ENCODE measurements around the gene HCK. TPM values are rescaled to one million over a fixed set of nuclear protein-coding genes. Genes with fewer than 3 reads are reported as not detected.

The HCK gene
- polyA plus RNA-seq, 4 donors, result 10.1 to 34.0 (median 11.0) TPM

DNA sequence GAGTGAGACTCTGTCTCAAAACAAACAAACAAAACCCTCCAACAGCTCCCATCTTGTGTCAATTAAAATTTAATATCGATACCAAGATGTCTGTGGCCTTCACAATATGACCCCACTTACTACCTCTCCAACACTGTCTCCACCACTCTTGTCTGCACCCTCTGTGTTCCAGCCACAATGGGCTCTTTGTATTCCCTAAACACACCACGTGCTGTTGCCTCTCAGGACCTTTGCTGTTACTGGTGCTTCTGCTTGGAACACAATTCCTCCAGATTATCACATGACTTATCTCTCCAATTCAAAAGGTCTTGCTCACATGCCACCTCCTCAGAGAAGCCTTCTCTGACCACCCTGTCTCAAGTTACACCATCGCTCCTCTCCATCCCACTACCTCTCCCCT is 6.0 kb upstream of the HCK start:
- no peaks in the 10 kb centered on the region for H3K36me3 ChIP-seq (ENCODE audit: control insufficient read depth in 3 of 3, insufficient read depth in 2 of 3, low read depth in 1 of 3, low read length in 3 of 3)
- peaks cover 0 to 16% (median under 1%) of the 10 kb centered on the region in 3 donors for H3K27me3 ChIP-seq (ENCODE audit: control insufficient read depth in 3 of 3, insufficient read depth in 3 of 3, low read length in 3 of 3)
- no peak overlapping the region for H3K4me3 ChIP-seq (ENCODE audit: low read depth in 1 of 3, low read length in 3 of 3)
- no peak for DNase-seq
- no peaks in the 10 kb centered on the region for H3K4me1 ChIP-seq (ENCODE audit: control insufficient read depth in 3 of 3, insufficient read depth in 2 of 3, low read depth in 1 of 3, low read length in 2 of 3)
- FAIRE-seq, result no peak
- H3K27ac ChIP-seq (ENCODE audit: low read depth in 1 of 3, low read length in 2 of 3), result no peak overlapping the region
- H3K9me3 ChIP-seq (ENCODE audit: control insufficient read depth in 2 of 2, insufficient read depth in 1 of 2, low read depth in 1 of 2, low read length in 1 of 2), result no peaks in the 10 kb centered on the region
- 56 to 72% (median 67%) methylated on average over 3 of the region's 3 CpGs for WGBS, 3 donors

DNA sequence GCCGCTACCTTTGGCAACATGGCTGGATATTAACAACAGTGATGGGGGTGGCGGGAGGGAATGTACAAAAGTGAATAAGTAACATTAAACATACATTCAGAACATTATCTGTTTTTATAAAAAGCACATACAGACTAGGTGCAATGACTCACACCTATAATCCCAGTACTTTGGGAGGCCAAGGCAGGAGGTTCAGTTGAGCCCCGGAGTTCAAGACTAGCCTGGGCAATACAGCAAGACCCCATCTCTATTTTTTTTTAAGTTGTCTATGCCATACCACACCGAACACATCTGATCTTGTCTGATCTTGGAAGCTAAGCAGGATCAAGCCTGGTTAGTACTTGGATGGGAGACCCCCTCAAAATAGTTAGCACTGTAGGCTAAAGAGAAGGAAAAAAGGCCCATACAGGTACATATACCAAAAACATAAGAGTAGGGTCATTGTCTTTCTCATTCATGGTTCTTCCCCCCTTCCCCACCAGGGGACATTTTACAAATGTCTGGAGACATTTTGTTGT is 1.7 kb upstream of the HCK start:
- DNase-seq, result no peak
- H3K4me3 ChIP-seq (ENCODE audit: low read depth in 1 of 3, low read length in 3 of 3), result no peak overlapping the region
- H3K27ac ChIP-seq (ENCODE audit: low read depth in 1 of 3, low read length in 2 of 3), result no peak overlapping the region
- H3K36me3 ChIP-seq (ENCODE audit: control insufficient read depth in 3 of 3, insufficient read depth in 2 of 3, low read depth in 1 of 3, low read length in 3 of 3), result no peaks in the 10 kb centered on the region
- WGBS, 3 donors, result 87 to 95% (median 93%) methylated on average over 4 of the region's 4 CpGs
- H3K27me3 ChIP-seq (ENCODE audit: control insufficient read depth in 3 of 3, insufficient read depth in 3 of 3, low read length in 3 of 3), result peaks cover 0 to 43% (median 13%) of the 10 kb centered on the region in 3 donors
- FAIRE-seq, result no peak
- no peaks in the 10 kb centered on the region for H3K4me1 ChIP-seq (ENCODE audit: control insufficient read depth in 3 of 3, insufficient read depth in 2 of 3, low read depth in 1 of 3, low read length in 2 of 3)
- H3K9me3 ChIP-seq (ENCODE audit: control insufficient read depth in 2 of 2, insufficient read depth in 1 of 2, low read depth in 1 of 2, low read length in 1 of 2), result no peaks in the 10 kb centered on the region

DNA sequence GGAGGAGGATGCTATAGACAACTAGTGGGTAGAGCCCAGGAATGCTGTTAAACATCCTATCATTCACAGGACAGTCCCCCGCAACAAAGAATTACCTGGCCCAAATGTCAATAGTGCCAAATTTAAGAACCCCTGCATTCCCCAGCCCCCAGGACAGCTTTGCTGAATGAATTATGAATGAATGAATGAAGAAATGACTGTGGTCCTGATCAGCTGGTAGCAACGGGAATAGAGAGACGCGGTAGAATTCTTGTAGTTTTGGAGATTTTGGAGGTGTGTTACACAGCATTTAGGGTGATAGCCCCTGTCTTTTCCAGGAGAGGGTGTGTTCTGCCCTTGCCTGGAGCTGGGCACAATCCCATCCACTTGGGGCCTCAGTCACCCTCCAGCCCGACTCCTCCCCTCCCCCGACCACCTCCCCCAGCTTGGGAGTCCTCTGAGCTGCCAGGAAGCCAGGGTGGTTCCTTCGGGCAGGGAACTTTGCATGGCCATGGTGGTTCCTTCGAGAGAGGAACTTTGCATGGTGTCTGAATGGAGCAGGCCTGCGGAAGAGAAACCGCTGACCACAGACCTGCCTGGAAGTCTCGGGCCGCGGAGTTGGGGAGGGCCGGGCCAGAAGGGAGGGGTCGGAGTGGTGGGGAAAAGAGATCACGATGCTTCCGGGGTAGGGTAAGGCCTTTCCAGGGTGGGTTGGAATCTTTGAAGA is 1.0 kb upstream of the HCK start:
- no peaks in the 10 kb centered on the region for H3K4me1 ChIP-seq (ENCODE audit: control insufficient read depth in 3 of 3, insufficient read depth in 2 of 3, low read depth in 1 of 3, low read length in 2 of 3)
- 16 to 20% (median 19%) methylated on average over 17 of the region's 17 CpGs for WGBS, 3 donors
- no peak overlapping the region for H3K4me3 ChIP-seq (ENCODE audit: low read depth in 1 of 3, low read length in 3 of 3)
- no peaks in the 10 kb centered on the region for H3K9me3 ChIP-seq (ENCODE audit: control insufficient read depth in 2 of 2, insufficient read depth in 1 of 2, low read depth in 1 of 2, low read length in 1 of 2)
- H3K36me3 ChIP-seq (ENCODE audit: control insufficient read depth in 3 of 3, insufficient read depth in 2 of 3, low read depth in 1 of 3, low read length in 3 of 3), result no peaks in the 10 kb centered on the region
- no peak overlapping the region for H3K27ac ChIP-seq (ENCODE audit: low read depth in 1 of 3, low read length in 2 of 3)
- FAIRE-seq (no peak), DNase-seq (peak in 1 of 2 donors; percentile 15)
- peaks cover 0 to 43% (median 13%) of the 10 kb centered on the region in 3 donors for H3K27me3 ChIP-seq (ENCODE audit: control insufficient read depth in 3 of 3, insufficient read depth in 3 of 3, low read length in 3 of 3)

DNA sequence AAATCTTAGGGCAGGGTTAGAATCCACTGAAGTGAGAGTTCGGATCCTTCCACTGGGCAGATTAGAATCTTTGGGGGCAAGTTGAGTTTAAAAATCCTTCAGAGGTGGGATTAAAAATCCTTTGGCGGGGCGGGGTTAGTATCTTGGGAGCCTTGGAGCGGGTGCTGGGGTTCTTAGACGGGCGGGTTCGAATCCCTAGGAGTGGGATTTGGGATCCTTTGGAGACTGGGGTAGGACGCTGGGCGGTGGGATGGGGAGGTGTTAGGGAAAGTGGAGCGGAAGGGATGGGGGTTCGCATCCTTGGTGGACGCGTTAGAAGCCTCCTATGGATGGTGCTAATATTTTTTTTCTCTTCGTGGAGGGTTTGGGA is 337 bp upstream of the HCK start:
- H3K4me1 ChIP-seq (ENCODE audit: control insufficient read depth in 3 of 3, insufficient read depth in 2 of 3, low read depth in 1 of 3, low read length in 2 of 3), result no peaks in the 10 kb centered on the region
- peaks cover 0 to 43% (median 13%) of the 10 kb centered on the region in 3 donors for H3K27me3 ChIP-seq (ENCODE audit: control insufficient read depth in 3 of 3, insufficient read depth in 3 of 3, low read length in 3 of 3)
- peak overlapping the region in 1 of 3 donors; percentile 20 for H3K4me3 ChIP-seq (ENCODE audit: low read depth in 1 of 3, low read length in 3 of 3)
- FAIRE-seq (no peak), DNase-seq (no peak)
- H3K9me3 ChIP-seq (ENCODE audit: control insufficient read depth in 2 of 2, insufficient read depth in 1 of 2, low read depth in 1 of 2, low read length in 1 of 2), result no peaks in the 10 kb centered on the region
- peak overlapping the region in 1 of 3 donors; percentile 64 for H3K27ac ChIP-seq (ENCODE audit: low read depth in 1 of 3, low read length in 2 of 3)
- no peaks in the 10 kb centered on the region for H3K36me3 ChIP-seq (ENCODE audit: control insufficient read depth in 3 of 3, insufficient read depth in 2 of 3, low read depth in 1 of 3, low read length in 3 of 3)
- WGBS, 3 donors, result 10 to 22% (median 15%) methylated on average over 14 of the region's 14 CpGs

DNA sequence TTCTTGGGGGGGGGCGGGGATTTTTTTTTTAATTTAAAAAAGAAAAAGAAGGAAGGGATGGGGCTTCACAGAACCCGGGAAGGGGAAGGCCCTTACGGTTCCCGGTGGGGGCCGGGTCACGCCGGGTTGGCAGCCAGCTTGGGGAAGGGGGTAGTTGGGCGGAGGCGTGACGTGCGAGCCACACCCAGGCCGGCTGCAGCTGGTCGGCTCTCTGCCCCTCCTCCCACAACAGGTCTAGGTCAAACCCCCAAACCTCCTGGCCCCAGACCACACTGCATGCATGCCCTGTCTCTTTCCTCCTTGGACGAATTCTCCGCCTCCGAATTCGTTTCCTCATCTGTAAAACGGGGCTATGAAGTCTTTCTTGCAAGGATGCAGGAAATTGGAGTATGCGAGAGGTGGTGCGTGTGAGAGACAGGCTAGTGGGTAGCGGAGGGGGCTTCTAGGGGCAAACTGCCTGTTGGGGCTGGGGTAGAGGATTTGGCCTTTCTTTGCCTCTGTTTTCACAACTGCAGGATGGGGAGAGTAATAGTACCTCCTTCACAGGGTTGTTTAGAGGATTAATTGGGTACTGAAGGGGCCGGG is 828 bp downstream of the HCK start:
- no peak for FAIRE-seq
- peak overlapping the region in 1 of 3 donors; percentile 64 for H3K27ac ChIP-seq (ENCODE audit: low read depth in 1 of 3, low read length in 2 of 3)
- peaks cover 0 to 43% (median 15%) of the 10 kb centered on the region in 3 donors for H3K27me3 ChIP-seq (ENCODE audit: control insufficient read depth in 3 of 3, insufficient read depth in 3 of 3, low read length in 3 of 3)
- H3K36me3 ChIP-seq (ENCODE audit: control insufficient read depth in 3 of 3, insufficient read depth in 2 of 3, low read depth in 1 of 3, low read length in 3 of 3), result no peaks in the 10 kb centered on the region
- no peaks in the 10 kb centered on the region for H3K4me1 ChIP-seq (ENCODE audit: control insufficient read depth in 3 of 3, insufficient read depth in 2 of 3, low read depth in 1 of 3, low read length in 2 of 3)
- H3K9me3 ChIP-seq (ENCODE audit: control insufficient read depth in 2 of 2, insufficient read depth in 1 of 2, low read depth in 1 of 2, low read length in 1 of 2), result no peaks in the 10 kb centered on the region
- 15 to 23% (median 17%) methylated on average over 21 of the region's 22 CpGs for WGBS, 3 donors
- peak in 1 of 2 donors; percentile 5 for DNase-seq
- peak overlapping the region in 2 of 3 donors; percentile 13 to 19 for H3K4me3 ChIP-seq (ENCODE audit: low read depth in 1 of 3, low read length in 3 of 3)

DNA sequence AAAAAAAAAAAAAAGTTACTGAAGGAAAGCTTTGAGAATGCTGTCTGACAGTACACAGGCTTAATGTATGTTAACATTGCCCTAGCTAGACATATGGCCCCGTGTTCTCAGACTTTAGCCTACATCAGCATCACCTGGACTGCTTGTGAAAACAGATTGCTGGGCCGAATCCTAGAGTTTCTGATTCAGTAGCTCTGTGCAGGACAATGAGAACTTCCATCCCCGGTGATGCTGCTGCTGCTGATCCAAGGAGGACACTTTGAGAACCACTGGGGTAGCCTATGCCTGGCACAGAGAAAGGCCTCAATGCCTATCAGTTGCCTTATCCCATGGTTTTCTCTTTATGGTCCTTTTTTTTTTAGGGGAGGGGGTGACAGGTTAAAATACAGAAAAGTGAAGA is 1.6 kb downstream of the HCK start:
- DNase-seq (no peak), FAIRE-seq (no peak)
- Histone ChIP-seq H3K27ac (ENCODE audit: low read depth in 1 of 3, low read length in 2 of 3) (no peak overlapping the region), H3K27me3 (ENCODE audit: control insufficient read depth in 3 of 3, insufficient read depth in 3 of 3, low read length in 3 of 3) (peaks cover 0 to 43% (median 16%) of the 10 kb centered on the region in 3 donors), H3K9me3 (ENCODE audit: control insufficient read depth in 2 of 2, insufficient read depth in 1 of 2, low read depth in 1 of 2, low read length in 1 of 2) (no peaks in the 10 kb centered on the region), H3K4me3 (ENCODE audit: low read depth in 1 of 3, low read length in 3 of 3) (no peak overlapping the region), H3K36me3 (ENCODE audit: control insufficient read depth in 3 of 3, insufficient read depth in 2 of 3, low read depth in 1 of 3, low read length in 3 of 3) (no peaks in the 10 kb centered on the region), H3K4me1 (ENCODE audit: control insufficient read depth in 3 of 3, insufficient read depth in 2 of 3, low read depth in 1 of 3, low read length in 2 of 3) (no peaks in the 10 kb centered on the region)
- WGBS, 3 donors, result 65 to 80% (median 68%) methylated on average over 3 of the region's 3 CpGs

DNA sequence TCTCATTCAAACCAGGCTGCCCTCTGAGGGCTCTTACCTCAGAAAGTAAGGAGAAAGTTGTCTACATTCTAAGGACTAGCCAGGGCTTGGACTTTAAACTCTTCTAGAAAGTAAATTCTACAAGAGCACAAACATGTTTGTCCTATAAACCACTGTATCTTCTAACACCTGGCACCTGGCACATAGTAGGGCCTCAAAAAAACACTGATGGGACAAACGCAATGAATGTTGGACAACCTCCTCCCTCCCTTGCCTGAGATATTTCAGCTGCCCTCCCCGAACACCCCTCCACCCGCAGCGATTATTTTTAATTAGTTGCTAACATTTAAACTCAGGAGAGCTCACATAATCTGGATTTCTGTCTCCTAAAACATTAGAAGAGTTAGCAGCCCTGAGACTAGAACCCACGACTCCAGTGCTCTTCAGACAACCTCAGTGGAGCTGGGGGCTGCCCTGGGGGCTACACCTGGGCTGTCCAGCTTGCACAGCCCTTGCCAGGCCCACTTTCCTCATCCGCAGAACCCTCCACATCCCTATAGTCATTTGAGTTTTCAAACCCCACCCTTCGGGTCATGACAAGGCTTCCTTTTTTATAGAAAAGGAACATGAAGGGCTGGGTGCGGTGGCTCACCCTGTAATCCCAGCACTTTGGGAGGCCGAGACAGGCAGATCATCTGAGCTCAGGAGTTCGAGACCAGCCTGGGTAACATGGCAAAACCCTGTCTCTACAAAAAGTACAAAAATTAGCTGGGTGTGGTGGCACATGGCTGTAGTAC is 4.9 kb downstream of the HCK start:
- DNase-seq (no peak), FAIRE-seq (no peak)
- Histone ChIP-seq H3K4me3 (ENCODE audit: low read depth in 1 of 3, low read length in 3 of 3) (no peak overlapping the region), H3K27me3 (ENCODE audit: control insufficient read depth in 3 of 3, insufficient read depth in 3 of 3, low read length in 3 of 3) (peaks cover 0 to 18% (median 11%) of the 10 kb centered on the region in 3 donors), H3K27ac (ENCODE audit: low read depth in 1 of 3, low read length in 2 of 3) (peak overlapping the region in 1 of 3 donors; percentile 36), H3K4me1 (ENCODE audit: control insufficient read depth in 3 of 3, insufficient read depth in 2 of 3, low read depth in 1 of 3, low read length in 2 of 3) (no peaks in the 10 kb centered on the region), H3K36me3 (ENCODE audit: control insufficient read depth in 3 of 3, insufficient read depth in 2 of 3, low read depth in 1 of 3, low read length in 3 of 3) (no peaks in the 10 kb centered on the region), H3K9me3 (ENCODE audit: control insufficient read depth in 2 of 2, insufficient read depth in 1 of 2, low read depth in 1 of 2, low read length in 1 of 2) (no peaks in the 10 kb centered on the region)
- 64 to 74% (median 66%) methylated on average over 10 of the region's 10 CpGs for WGBS, 3 donors

DNA sequence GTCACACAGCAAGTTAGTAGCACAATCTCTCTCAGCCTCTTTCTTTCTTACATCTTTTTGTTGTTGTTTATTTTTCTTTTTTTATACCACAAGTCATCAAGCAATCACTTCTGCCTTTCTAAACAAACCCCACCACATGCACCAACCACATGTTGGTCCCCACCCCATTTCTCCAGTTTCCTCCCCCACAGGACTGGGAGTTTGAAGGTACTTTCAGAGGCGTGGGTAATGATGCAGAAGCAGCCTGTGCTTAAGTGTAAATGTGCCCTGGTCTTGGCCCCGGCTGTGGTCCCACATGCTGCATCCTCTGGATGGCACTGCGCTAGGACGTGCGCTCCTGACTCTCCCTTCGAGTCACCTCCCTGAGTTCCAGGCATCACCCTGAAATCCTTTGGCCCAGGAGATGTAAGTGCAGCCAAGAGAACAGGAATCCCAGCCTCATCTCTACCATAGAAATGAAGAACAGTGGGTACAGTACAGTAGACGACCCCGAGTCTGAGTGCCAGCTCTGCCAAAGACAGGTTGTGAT is 5.7 kb downstream of the HCK start:
- Histone ChIP-seq H3K4me3 (ENCODE audit: low read depth in 1 of 3, low read length in 3 of 3) (no peak overlapping the region), H3K9me3 (ENCODE audit: control insufficient read depth in 2 of 2, insufficient read depth in 1 of 2, low read depth in 1 of 2, low read length in 1 of 2) (no peaks in the 10 kb centered on the region), H3K27me3 (ENCODE audit: control insufficient read depth in 3 of 3, insufficient read depth in 3 of 3, low read length in 3 of 3) (peaks cover 0 to 9% (median 6%) of the 10 kb centered on the region in 3 donors), H3K36me3 (ENCODE audit: control insufficient read depth in 3 of 3, insufficient read depth in 2 of 3, low read depth in 1 of 3, low read length in 3 of 3) (no peaks in the 10 kb centered on the region), H3K27ac (ENCODE audit: low read depth in 1 of 3, low read length in 2 of 3) (no peak overlapping the region), H3K4me1 (ENCODE audit: control insufficient read depth in 3 of 3, insufficient read depth in 2 of 3, low read depth in 1 of 3, low read length in 2 of 3) (no peaks in the 10 kb centered on the region)
- DNase-seq (no peak), FAIRE-seq (no peak)
- WGBS, 3 donors, result 68 to 76% (median 68%) methylated on average over 8 of the region's 8 CpGs
